ENCODE results near the gene CORIN. TPM values are rescaled to one million over a fixed set of nuclear protein-coding genes. Genes with fewer than 3 reads are reported as not detected.
"Not testable (repeated sequence)": the region's sequence is repeated elsewhere in the genome, so short reads cannot be mapped to it uniquely, and the experiment has no call there.

The CORIN gene
- total RNA-seq, 1 experiment from 2014 or later, result not detected

GRCh38 chr4:47776353-47776752, 61.5 kb downstream of the CORIN start:
- no TSS peak for BruUV-seq (replicated peaks)
- POLR2A ChIA-PET (ENCODE audit: low non-redundant PET), result no interaction called here
- no peaks in the 10 kb centered on the region for H3K27me3 ChIP-seq (replicated peaks; ENCODE audit: insufficient read depth, low read depth, low read length, poor library complexity)
- no peak overlapping the region for H3K4me3 ChIP-seq (ENCODE audit: low read depth, low read length, poor library complexity, severe bottlenecking)
- intact Hi-C loops (cut with micrococcal nuclease; ENCODE audit: unreplicated experiment), result no loop called here
- H3K27ac ChIP-seq (ENCODE audit: low read depth, low read length, poor library complexity, severe bottlenecking), result no peak overlapping the region
- H3K36me3 ChIP-seq (ENCODE audit: insufficient read depth, low read length, poor library complexity, severe bottlenecking), result no peaks in the 10 kb centered on the region
- TF ChIP-seq, protein P1, sequence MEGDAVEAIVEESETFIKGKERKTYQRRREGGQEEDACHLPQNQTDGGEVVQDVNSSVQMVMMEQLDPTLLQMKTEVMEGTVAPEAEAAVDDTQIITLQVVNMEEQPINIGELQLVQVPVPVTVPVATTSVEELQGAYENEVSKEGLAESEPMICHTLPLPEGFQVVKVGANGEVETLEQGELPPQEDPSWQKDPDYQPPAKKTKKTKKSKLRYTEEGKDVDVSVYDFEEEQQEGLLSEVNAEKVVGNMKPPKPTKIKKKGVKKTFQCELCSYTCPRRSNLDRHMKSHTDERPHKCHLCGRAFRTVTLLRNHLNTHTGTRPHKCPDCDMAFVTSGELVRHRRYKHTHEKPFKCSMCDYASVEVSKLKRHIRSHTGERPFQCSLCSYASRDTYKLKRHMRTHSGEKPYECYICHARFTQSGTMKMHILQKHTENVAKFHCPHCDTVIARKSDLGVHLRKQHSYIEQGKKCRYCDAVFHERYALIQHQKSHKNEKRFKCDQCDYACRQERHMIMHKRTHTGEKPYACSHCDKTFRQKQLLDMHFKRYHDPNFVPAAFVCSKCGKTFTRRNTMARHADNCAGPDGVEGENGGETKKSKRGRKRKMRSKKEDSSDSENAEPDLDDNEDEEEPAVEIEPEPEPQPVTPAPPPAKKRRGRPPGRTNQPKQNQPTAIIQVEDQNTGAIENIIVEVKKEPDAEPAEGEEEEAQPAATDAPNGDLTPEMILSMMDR (conservative IDR thresholded peaks at IDR 0.05; ENCODE audit: low read depth, low read length), result no peak
- no peak for TF ChIP-seq EZH2 (IDR thresholded peaks at IDR 0.05; ENCODE audit: borderline replicate concordance, low read depth, low read length, poor library complexity, severe bottlenecking)
- CTCF ChIA-PET, result no interaction called here
- no peaks in the 10 kb centered on the region for H3K4me1 ChIP-seq (ENCODE audit: insufficient read depth, low read length, poor library complexity, severe bottlenecking)
- H3K9me3 ChIP-seq (ENCODE audit: low read depth, low read length, poor library complexity, severe bottlenecking), result no peaks in the 10 kb centered on the region
- no peak for DNase-seq (ENCODE audit: low spot score)

DNA sequence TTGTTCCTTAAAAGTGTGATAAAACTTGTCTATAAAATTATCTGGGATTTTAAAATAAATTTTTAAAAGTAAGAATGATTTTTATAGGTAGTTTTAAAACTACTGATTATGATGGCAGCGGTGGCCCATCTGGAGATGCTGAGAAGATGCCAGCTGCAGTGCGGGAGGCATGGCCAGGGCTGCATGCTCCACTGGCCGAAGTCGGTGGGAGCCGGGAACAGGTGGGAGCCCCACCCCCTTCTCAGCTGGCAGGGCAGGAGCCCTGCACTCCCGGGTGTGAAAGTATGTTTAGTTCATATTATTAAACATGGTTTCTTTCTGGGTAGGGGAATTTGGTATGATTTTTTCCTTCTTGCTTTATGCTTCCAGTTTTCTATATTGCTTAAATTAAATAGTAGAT, 63.8 kb downstream of the CORIN start:
- intact Hi-C loops (cut with micrococcal nuclease; ENCODE audit: unreplicated experiment), result no loop called here
- CTCF ChIA-PET, result no interaction called here
- Histone ChIP-seq H3K4me3 (ENCODE audit: low read depth, low read length, poor library complexity, severe bottlenecking) (no peak overlapping the region), H3K4me1 (ENCODE audit: insufficient read depth, low read length, poor library complexity, severe bottlenecking) (no peaks in the 10 kb centered on the region), H3K27me3 (replicated peaks; ENCODE audit: insufficient read depth, low read depth, low read length, poor library complexity) (no peaks in the 10 kb centered on the region), H3K27ac (ENCODE audit: low read depth, low read length, poor library complexity, severe bottlenecking) (no peak overlapping the region), H3K9me3 (ENCODE audit: low read depth, low read length, poor library complexity, severe bottlenecking) (no peaks in the 10 kb centered on the region), H3K36me3 (ENCODE audit: insufficient read depth, low read length, poor library complexity, severe bottlenecking) (no peaks in the 10 kb centered on the region)
- BruUV-seq (replicated peaks), result no TSS peak
- no peak for DNase-seq (ENCODE audit: low spot score)
- POLR2A ChIA-PET (ENCODE audit: low non-redundant PET), result no interaction called here
- TF ChIP-seq, protein P1 (conservative IDR thresholded peaks at IDR 0.05; ENCODE audit: low read depth, low read length), result no peak
- TF ChIP-seq EZH2 (IDR thresholded peaks at IDR 0.05; ENCODE audit: borderline replicate concordance, low read depth, low read length, poor library complexity, severe bottlenecking), result no peak

DNA sequence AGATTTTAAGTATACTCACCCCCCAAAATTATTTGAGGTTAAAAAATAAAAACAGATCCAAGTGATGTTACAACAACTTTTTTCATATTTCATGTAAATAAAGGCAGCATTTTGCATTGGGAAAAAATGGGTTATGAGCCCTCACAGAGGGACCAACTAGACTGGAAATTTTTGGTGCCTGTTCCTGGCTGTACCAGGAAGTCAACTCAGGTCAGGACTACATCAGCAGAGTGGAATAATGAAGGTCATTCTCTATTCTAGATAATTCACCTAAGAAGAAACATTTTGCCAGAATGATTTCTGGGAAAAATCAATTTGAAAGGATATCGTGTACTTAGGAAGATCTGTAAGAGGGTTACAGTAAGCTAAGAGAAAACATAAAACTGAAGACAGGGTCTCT, 66.8 kb downstream of the CORIN start:
- ChIA-PET CTCF (no interaction called here), POLR2A (ENCODE audit: low non-redundant PET) (interaction anchor here (0.6 kb wide), 1 partner anchor 203 kb away, joined by 4 read pairs; no protein-coding TSS in a partner anchor)
- TF ChIP-seq EZH2 (IDR thresholded peaks at IDR 0.05; ENCODE audit: borderline replicate concordance, low read depth, low read length, poor library complexity, severe bottlenecking), result no peak
- Histone ChIP-seq H3K36me3 (ENCODE audit: insufficient read depth, low read length, poor library complexity, severe bottlenecking) (no peaks in the 10 kb centered on the region), H3K4me1 (ENCODE audit: insufficient read depth, low read length, poor library complexity, severe bottlenecking) (no peaks in the 10 kb centered on the region), H3K27ac (ENCODE audit: low read depth, low read length, poor library complexity, severe bottlenecking) (no peak overlapping the region), H3K4me3 (ENCODE audit: low read depth, low read length, poor library complexity, severe bottlenecking) (no peak overlapping the region), H3K27me3 (replicated peaks; ENCODE audit: insufficient read depth, low read depth, low read length, poor library complexity) (no peaks in the 10 kb centered on the region), H3K9me3 (ENCODE audit: low read depth, low read length, poor library complexity, severe bottlenecking) (no peaks in the 10 kb centered on the region)
- no TSS peak for BruUV-seq (replicated peaks)
- intact Hi-C loops (cut with micrococcal nuclease; ENCODE audit: unreplicated experiment), result no loop called here
- no peak for DNase-seq (ENCODE audit: low spot score)

DNA sequence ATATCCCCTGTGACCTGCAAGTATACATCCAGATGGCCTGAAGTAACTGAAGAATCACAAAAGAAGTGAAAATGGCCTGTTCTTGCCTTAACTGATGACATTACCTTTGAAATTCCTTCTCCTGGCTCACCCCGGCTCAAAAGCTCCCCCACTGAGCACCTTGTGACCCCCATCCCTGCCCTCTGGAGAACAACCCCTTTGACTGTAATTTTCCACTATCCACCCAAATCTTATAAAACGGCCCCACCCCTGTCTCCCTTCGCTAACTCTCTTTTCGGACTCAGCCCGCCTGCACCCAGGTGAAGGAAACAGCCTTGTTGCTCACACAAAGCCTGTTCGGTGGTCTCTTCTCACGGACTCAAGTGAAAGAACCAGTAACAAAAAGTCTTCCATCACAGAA, 69.9 kb downstream of the CORIN start:
- H3K27me3 ChIP-seq (replicated peaks; ENCODE audit: insufficient read depth, low read depth, low read length, poor library complexity); H3K4me1 ChIP-seq (ENCODE audit: insufficient read depth, low read length, poor library complexity, severe bottlenecking); H3K9me3 ChIP-seq (ENCODE audit: low read depth, low read length, poor library complexity, severe bottlenecking); DNase-seq (ENCODE audit: low spot score); H3K36me3 ChIP-seq (ENCODE audit: insufficient read depth, low read length, poor library complexity, severe bottlenecking); CTCF ChIA-PET; H3K4me3 ChIP-seq (ENCODE audit: low read depth, low read length, poor library complexity, severe bottlenecking); H3K27ac ChIP-seq (ENCODE audit: low read depth, low read length, poor library complexity, severe bottlenecking); BruUV-seq (replicated peaks); intact Hi-C loops (cut with micrococcal nuclease; ENCODE audit: unreplicated experiment); POLR2A ChIA-PET (ENCODE audit: low non-redundant PET): not testable (repeated sequence)

Data from A673 (cell line).